ENCODE results near the gene CXCL8. TPM values are rescaled to one million over a fixed set of nuclear protein-coding genes. Genes with fewer than 3 reads are reported as not detected.

Gene CXCL8
- polyA plus RNA-seq, 2 of the 4 experiments (the other 2 are of a cell fraction) = 4.4 to 57.2 TPM

DNA sequence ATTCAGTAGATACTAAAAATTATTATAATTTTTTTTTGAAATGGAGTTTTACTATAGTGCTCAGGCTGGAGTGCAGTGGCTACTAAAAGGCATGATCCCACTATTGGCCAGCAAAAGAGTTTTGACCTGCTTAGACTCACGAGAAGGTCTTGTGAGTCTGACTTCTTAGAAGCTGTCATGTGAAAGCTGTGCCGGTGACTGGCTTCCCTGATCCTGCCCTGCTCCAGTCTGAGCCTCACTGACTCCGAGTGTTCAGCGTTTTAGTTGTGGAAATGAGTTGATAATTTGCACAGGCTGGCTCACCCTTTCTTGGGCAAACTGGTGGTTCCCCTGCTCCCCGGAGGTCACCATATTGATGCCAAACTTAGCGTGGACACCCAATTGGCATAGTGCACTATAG, 16.4 kb upstream of the CXCL8 start:
- DNase-seq (ENCODE audit: low read depth in 1 of 2, low spot score in 1 of 2) = no peak
- 93% methylated on average over 6 of the region's 6 CpGs for WGBS (ENCODE audit: missing lambda C conversion rate)
- H3K4me2 ChIP-seq = no peak overlapping the region
- H3K4me3 ChIP-seq = no peak overlapping the region
- no peak for TF ChIP-seq CTCF (IDR thresholded peaks at IDR 0.05)
- no peak for TF ChIP-seq MAZ (IDR thresholded peaks at IDR 0.05; ENCODE audit: borderline replicate concordance, low read depth, low read length)
- no peak for TF ChIP-seq HOXB5 (CRISPR knock-in tag; IDR thresholded peaks at IDR 0.05)
- peak overlapping the region in 1 of 2 experiments; percentile 71; a peak in 3 of 6 replicates for H3K27ac ChIP-seq
- H3K4me1 ChIP-seq = peaks cover 37% of the 10 kb centered on the region
- no peaks in the 10 kb centered on the region for H3K9me3 ChIP-seq
- no peak for FAIRE-seq
- POLR2A ChIA-PET = no interaction called here
- CTCF ChIA-PET = interaction anchor here (1.0 kb wide), 1 partner anchor 12 kb away, joined by 4 read pairs; no protein-coding TSS in a partner anchor
- ATAC-seq = no peak

DNA sequence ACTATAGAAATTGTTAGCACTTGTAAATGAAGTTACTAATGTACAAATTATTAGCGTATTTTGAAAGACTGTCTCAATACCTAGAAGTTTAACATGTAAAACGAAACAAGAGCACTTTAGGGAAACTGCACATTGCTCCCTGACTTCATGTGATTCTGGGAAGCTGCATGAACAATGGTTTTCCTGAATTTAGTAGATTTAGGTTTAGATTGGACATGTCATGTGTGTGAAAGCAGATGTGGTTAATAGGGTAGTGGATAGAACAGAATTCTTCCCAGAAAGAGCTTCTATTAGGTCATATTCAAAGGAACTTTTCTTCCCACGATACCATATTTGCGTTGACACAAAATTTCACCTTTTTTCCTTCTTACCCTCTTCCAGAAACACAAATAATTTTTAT, 14.9 kb upstream of the CXCL8 start:
- DNase-seq (ENCODE audit: low read depth in 1 of 2, low spot score in 1 of 2) = no peak
- Histone ChIP-seq H3K4me1 (peaks cover 51% of the 10 kb centered on the region), H3K4me3 (no peak overlapping the region), H3K4me2 (peak overlapping the region; percentile 53), H3K27ac (peak overlapping the region; percentile 67 to 83), H3K9me3 (no peaks in the 10 kb centered on the region)
- POLR2A ChIA-PET = interaction anchor here (0.7 kb wide), 1 partner anchor 145 kb away, joined by 3 read pairs; no protein-coding TSS in a partner anchor
- no peak for FAIRE-seq
- ATAC-seq = no peak
- CTCF ChIA-PET = interaction anchor here (1.2 kb wide), 1 partner anchor 151 kb away, joined by 3 read pairs; no protein-coding TSS in a partner anchor
- WGBS (ENCODE audit: missing lambda C conversion rate) = 87% methylated on average over 4 of the region's 4 CpGs
- TF ChIP-seq SREBF2 (IDR thresholded peaks at IDR 0.05) = no peak

- Histone ChIP-seq H3K4me3 (no peak overlapping the region), H3K27ac (peak overlapping the region; percentile 67 to 83), H3K4me1 (peaks cover 56% of the 10 kb centered on the region), H3K4me2 (peak overlapping the region; percentile 53), H3K9me3 (no peaks in the 10 kb centered on the region)
- ChIA-PET POLR2A (interaction anchor here (0.7 to 1.0 kb wide), 2 partner anchors 145 to 385 kb away, joined by 3 to 4 read pairs; no protein-coding TSS in a partner anchor), CTCF (interaction anchor here (1.4 to 1.6 kb wide), 2 partner anchors 64 to 72 kb away, joined by 4 read pairs; no protein-coding TSS in a partner anchor)
- 11% methylated on average over 1 of the region's 1 CpG for WGBS (ENCODE audit: missing lambda C conversion rate)
- TF ChIP-seq SREBF2 (IDR thresholded peaks at IDR 0.05) = no peak
- TF ChIP-seq JUNB (IDR thresholded peaks at IDR 0.05) = peak; percentile 26; the same call in 1 of the 2 replicates
- no peak for TF ChIP-seq GATA3 (IDR thresholded peaks at IDR 0.05; ENCODE audit: borderline replicate concordance)
- no peak for TF ChIP-seq TFCP2L1 (CRISPR knock-in tag; IDR thresholded peaks at IDR 0.05)
- peak; percentile 10 for TF ChIP-seq MAFK (IDR thresholded peaks at IDR 0.05; ENCODE audit: partially characterized antibody)
- no peak for TF ChIP-seq FOSL2 (IDR thresholded peaks at IDR 0.05)
- TF ChIP-seq FOSL2 (CRISPR knock-in tag; IDR thresholded peaks at IDR 0.05) = peak; percentile 66
- TF ChIP-seq, protein P1, sequence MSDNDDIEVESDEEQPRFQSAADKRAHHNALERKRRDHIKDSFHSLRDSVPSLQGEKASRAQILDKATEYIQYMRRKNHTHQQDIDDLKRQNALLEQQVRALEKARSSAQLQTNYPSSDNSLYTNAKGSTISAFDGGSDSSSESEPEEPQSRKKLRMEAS (IDR thresholded peaks at IDR 0.05) = 0 out of 2 replicates have a peak, but pooled peaks have one; percentile 21
- ATAC-seq = peak; percentile 82 to 90; a peak in 4 of 6 replicates
- DNase-seq (ENCODE audit: low read depth in 1 of 2, low spot score in 1 of 2) = peak; percentile 52 to 75
- no peak for FAIRE-seq
Measured at GRCh38 chr4:73725985-73726384, 14.4 kb upstream of the CXCL8 start.

DNA sequence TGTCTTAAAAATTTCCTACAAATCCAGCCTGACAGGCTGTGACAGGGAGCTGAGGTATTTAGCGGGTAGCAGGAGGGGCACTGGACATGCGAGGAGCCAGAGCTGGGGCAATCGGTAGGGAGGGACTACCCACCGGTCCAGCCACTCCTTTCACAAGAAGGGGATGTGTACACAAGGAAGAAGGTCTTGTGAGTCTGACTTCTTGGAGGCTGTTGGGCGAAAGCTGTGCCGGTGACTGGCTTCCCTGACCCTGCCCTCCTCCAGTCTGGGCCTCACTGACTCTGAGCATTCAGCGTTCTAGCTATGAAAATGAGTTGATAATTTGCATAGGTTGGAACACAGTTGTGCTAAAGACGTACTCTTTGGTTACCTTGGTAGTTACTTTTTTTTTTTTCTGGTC, 12.7 kb upstream of the CXCL8 start:
- Histone ChIP-seq H3K27ac (peak overlapping the region; percentile 67 to 76; a peak in 4 of 6 replicates), H3K4me3 (no peak overlapping the region), H3K4me1 (peaks cover 42% of the 10 kb centered on the region), H3K4me2 (no peak overlapping the region), H3K9me3 (no peaks in the 10 kb centered on the region)
- no peak for FAIRE-seq
- ATAC-seq = no peak
- ChIA-PET POLR2A (no interaction called here), CTCF (interaction anchor here (0.8 to 1.4 kb wide), 2 partner anchors 142 to 195 kb away, joined by 3 read pairs; no protein-coding TSS in a partner anchor)
- DNase-seq (ENCODE audit: low read depth in 1 of 2, low spot score in 1 of 2) = no peak
- WGBS (ENCODE audit: missing lambda C conversion rate) = 97% methylated on average over 8 of the region's 8 CpGs
- TF ChIP-seq POLR2AphosphoS2 (conservative IDR thresholded peaks at IDR 0.05; ENCODE audit: low read length) = no peak

DNA sequence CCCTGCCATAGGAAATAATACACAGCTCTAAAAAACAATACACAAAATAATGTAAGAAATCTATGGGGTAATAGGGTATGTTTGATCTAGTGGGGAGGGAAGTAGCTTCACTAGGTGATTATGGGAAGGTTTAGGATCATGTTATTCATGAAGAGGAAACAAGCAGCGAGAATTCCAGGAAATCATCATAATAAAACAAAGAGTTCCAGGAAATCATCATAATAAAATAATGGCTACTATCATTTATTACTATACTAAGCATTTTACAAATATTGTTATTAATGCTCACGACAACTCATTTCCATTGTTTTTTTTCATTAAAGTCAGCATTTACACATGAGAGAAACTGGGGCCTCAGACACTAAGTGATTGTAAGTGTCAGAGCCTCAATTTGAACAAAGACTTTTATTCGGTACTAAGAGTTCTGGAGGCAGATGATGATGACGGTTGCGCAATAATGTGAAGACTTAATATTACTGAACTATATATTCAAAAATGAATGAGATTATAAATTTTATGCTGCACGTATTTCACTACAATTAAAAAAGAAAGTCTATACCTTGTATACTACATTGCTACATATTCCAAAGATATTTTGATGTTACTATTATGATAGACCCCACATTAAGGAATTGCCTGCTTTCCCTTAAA, 12.2 kb upstream of the CXCL8 start:
- ChIA-PET CTCF (interaction anchor here (0.6 to 0.8 kb wide), 2 partner anchors 128 to 142 kb away, joined by 3 to 5 read pairs; no protein-coding TSS in a partner anchor), POLR2A (no interaction called here)
- TF ChIP-seq CEBPB (IDR thresholded peaks at IDR 0.05) (peak; percentile 74 to 87), ZNF302 (CRISPR knock-in tag; IDR thresholded peaks at IDR 0.05) (no peak), RFX5 (IDR thresholded peaks at IDR 0.05) (no peak)
- TF ChIP-seq, protein P2, sequence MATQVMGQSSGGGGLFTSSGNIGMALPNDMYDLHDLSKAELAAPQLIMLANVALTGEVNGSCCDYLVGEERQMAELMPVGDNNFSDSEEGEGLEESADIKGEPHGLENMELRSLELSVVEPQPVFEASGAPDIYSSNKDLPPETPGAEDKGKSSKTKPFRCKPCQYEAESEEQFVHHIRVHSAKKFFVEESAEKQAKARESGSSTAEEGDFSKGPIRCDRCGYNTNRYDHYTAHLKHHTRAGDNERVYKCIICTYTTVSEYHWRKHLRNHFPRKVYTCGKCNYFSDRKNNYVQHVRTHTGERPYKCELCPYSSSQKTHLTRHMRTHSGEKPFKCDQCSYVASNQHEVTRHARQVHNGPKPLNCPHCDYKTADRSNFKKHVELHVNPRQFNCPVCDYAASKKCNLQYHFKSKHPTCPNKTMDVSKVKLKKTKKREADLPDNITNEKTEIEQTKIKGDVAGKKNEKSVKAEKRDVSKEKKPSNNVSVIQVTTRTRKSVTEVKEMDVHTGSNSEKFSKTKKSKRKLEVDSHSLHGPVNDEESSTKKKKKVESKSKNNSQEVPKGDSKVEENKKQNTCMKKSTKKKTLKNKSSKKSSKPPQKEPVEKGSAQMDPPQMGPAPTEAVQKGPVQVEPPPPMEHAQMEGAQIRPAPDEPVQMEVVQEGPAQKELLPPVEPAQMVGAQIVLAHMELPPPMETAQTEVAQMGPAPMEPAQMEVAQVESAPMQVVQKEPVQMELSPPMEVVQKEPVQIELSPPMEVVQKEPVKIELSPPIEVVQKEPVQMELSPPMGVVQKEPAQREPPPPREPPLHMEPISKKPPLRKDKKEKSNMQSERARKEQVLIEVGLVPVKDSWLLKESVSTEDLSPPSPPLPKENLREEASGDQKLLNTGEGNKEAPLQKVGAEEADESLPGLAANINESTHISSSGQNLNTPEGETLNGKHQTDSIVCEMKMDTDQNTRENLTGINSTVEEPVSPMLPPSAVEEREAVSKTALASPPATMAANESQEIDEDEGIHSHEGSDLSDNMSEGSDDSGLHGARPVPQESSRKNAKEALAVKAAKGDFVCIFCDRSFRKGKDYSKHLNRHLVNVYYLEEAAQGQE (IDR thresholded peaks at IDR 0.05) = no peak
- H3K9me3 ChIP-seq = no peaks in the 10 kb centered on the region
- WGBS (ENCODE audit: missing lambda C conversion rate) = 95% methylated on average over 6 of the region's 6 CpGs
- ATAC-seq (no peak), FAIRE-seq (no peak), DNase-seq (ENCODE audit: low read depth in 1 of 2, low spot score in 1 of 2) (no peak)
- H3K4me2 ChIP-seq = no peak overlapping the region
- peaks cover 37% of the 10 kb centered on the region for H3K4me1 ChIP-seq
- peak overlapping the region in 1 of 2 experiments; percentile 82; a peak in 3 of 6 replicates for H3K27ac ChIP-seq
- no peak overlapping the region for H3K4me3 ChIP-seq

Measured in A549 (cell line).